ENCODE results near the gene ATXN10.

ATXN10 gene

GRCh38 chr22:45882881-45883810 is 211.5 kb downstream of the ATXN10 start:
- DNase-seq (ENCODE audit: extremely low spot score, insufficient read length, low read depth) (no peak), FAIRE-seq (no peak)

GRCh38 chr22:45883811-45884170 is 212.2 kb downstream of the ATXN10 start:
- DNase-seq (ENCODE audit: extremely low spot score, insufficient read length, low read depth) (no peak), FAIRE-seq (no peak)

- DNase-seq (ENCODE audit: extremely low spot score, insufficient read length, low read depth) (no peak), FAIRE-seq (no peak)
Measured at GRCh38 chr22:45884201-45885062, 212.8 kb downstream of the ATXN10 start.

GRCh38 chr22:45885171-45885840 is 213.7 kb downstream of the ATXN10 start:
- DNase-seq (ENCODE audit: extremely low spot score, insufficient read length, low read depth) (no peak), FAIRE-seq (no peak)

- no peak for FAIRE-seq
- no peak for DNase-seq (ENCODE audit: extremely low spot score, insufficient read length, low read depth)
Measured at GRCh38 chr22:45885941-45886395, 214.3 kb downstream of the ATXN10 start.

GRCh38 chr22:45886540-45886939 is 214.9 kb downstream of the ATXN10 start:
- no peak for DNase-seq (ENCODE audit: extremely low spot score, insufficient read length, low read depth)
- FAIRE-seq = no peak

- FAIRE-seq = no peak
- no peak for DNase-seq (ENCODE audit: extremely low spot score, insufficient read length, low read depth)
Measured at GRCh38 chr22:45887202-45888131, 215.8 kb downstream of the ATXN10 start.

GRCh38 chr22:45888221-45889092 is 216.8 kb downstream of the ATXN10 start:
- DNase-seq (ENCODE audit: extremely low spot score, insufficient read length, low read depth) (no peak), FAIRE-seq (no peak)

GRCh38 chr22:45889093-45889538 is 217.5 kb downstream of the ATXN10 start:
- FAIRE-seq = no peak

GRCh38 chr22:45889539-45890350 is 218.1 kb downstream of the ATXN10 start:
- DNase-seq (ENCODE audit: extremely low spot score, insufficient read length, low read depth) (no peak), FAIRE-seq (no peak)

More at GRCh38 chr22:45889093-45889538, 217.5 kb downstream of the ATXN10 start:
- no peak for DNase-seq (ENCODE audit: extremely low spot score, insufficient read length, low read depth)

GRCh38 chr22:45890351-45890635 is 218.7 kb downstream of the ATXN10 start:
- no peak for FAIRE-seq

GRCh38 chr22:45891021-45891421 is 219.4 kb downstream of the ATXN10 start:
- DNase-seq (ENCODE audit: extremely low spot score, insufficient read length, low read depth) (no peak), FAIRE-seq (no peak)

More at GRCh38 chr22:45890351-45890635, 218.7 kb downstream of the ATXN10 start:
- no peak for DNase-seq (ENCODE audit: extremely low spot score, insufficient read length, low read depth)

- FAIRE-seq (no peak), DNase-seq (ENCODE audit: extremely low spot score, insufficient read length, low read depth) (no peak)
Measured at GRCh38 chr22:45891471-45891995, 219.9 kb downstream of the ATXN10 start.

GRCh38 chr22:45891996-45892621 is 220.5 kb downstream of the ATXN10 start:
- FAIRE-seq (no peak), DNase-seq (ENCODE audit: extremely low spot score, insufficient read length, low read depth) (no peak)

- FAIRE-seq (no peak), DNase-seq (ENCODE audit: extremely low spot score, insufficient read length, low read depth) (no peak)
Measured at GRCh38 chr22:45892681-45893461, 221.2 kb downstream of the ATXN10 start.

GRCh38 chr22:45893516-45893915 is 221.9 kb downstream of the ATXN10 start:
- FAIRE-seq = no peak
- DNase-seq (ENCODE audit: extremely low spot score, insufficient read length, low read depth) = no peak
